GM19467 (cell line): ENCODE data around the gene CD109.

ENCODE experiments used
- ATAC-seq: cut with Tn5 transposase; IDR thresholded peaks from one replicate; pipeline ENCODE4 v1.9.1; 2021; ENCODE audit warnings: mild to moderate bottlenecking, moderate library complexity; ENCODE audit not compliant: unreplicated experiment

CD109 gene

GRCh38 chr6:73854998-73855718 lies 159.2 kb downstream of the CD109 start:
- no peak for ATAC-seq

DNA sequence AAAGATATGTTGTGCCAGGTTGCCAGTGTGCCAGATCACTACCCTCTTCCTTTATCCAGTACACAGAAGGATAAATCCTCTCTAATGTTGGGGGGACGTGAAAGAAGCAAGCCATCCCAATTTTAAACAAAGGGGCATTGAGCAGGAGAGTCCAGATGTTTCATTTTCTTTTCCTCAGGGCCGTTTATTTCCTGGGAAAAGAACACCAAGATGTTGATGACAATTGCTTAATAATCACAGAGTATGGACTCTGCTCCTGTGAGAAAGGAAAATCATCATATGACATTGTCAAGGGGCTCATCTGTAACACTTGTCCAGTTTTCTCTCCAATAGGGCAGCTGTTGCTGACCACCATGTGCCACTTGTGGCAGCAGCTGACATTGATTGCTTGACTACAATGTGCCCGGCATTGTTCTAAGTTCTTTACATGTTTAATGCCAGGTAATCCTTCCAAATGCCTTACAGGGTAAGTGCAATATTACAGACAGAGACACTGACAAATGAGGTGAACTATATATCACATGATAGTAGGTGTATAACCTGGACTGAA lies 161.4 kb downstream of the CD109 start:
- no peak for ATAC-seq

DNA sequence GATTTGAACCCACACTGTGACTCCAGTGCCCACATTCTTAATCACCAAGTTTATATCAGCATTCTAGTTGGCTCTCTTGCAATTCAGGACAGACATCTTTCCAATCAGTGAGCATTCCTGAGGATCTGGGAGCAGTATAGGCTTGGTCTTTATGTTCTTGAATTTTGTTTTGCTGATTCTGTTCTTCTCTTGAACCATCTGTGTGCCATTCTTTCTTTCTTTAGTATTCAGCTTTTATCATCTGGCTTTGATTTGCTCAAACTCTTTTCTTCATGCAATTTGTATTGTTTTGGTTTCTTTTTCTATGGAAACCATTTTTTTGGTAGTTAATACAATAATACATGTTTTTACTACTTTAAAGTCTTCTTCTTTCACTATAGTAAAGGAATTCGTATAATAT lies 162.4 kb downstream of the CD109 start:
- no peak for ATAC-seq

GRCh38 chr6:73860303-73860702 lies 164.3 kb downstream of the CD109 start:
- ATAC-seq = no peak

- ATAC-seq = no peak
These were observed 170.3 kb downstream of the CD109 start for GRCh38 chr6:73866305-73866704.

GRCh38 chr6:73867411-73867810 lies 171.4 kb downstream of the CD109 start:
- ATAC-seq = no peak

GRCh38 chr6:73870907-73871306 lies 174.9 kb downstream of the CD109 start:
- no peak for ATAC-seq

GRCh38 chr6:73873081-73873480 lies 177.1 kb downstream of the CD109 start:
- ATAC-seq = no peak
